HG02970 (cell line): ENCODE results near the gene GALNT17.

Experiments used
- ATAC-seq: cut with Tn5 transposase; IDR thresholded peaks from one replicate; pipeline ENCODE4 v1.9.1; 2021; ENCODE audit warnings: mild to moderate bottlenecking, moderate library complexity, moderate number of reproducible peaks; ENCODE audit not compliant: unreplicated experiment, low FRiP score

Gene GALNT17

DNA sequence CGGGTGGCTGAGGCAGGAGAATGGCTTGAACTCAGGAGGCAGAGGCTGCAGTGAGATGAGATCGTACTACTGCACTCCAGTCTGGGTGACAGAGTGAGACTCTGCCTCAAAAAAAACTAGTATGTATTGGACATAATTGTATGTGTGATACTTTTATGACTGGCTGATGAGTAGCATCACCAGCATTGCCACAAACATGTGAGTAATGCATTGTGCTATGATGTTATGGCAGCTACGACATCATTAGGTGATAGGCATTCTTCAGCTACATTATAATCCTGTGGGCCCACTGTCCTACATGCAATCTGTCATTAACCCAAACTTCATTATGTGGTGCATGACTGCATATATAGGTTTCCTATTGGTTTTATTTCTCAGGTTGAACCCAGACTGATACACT, 352.4 kb downstream of the GALNT17 start:
- no peak for ATAC-seq

DNA sequence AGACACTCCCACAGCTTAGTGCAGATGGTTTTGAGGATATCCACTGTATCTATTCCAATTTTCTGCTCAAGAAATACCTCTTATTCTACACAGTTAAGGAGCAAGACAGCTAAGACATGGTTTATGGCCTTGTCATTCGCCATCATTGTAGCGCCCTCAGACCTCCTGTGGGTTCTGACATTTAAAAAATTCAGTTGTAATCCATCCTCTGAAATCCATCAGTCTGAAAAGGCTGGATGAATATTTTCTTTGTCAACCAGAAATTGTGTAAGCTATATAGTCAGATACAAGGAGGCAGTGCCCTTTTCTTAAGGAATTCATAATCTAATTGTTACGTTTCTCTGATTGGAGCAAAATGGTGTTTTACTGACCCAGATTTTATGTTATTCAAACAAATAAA, 353.6 kb downstream of the GALNT17 start:
- no peak for ATAC-seq

DNA sequence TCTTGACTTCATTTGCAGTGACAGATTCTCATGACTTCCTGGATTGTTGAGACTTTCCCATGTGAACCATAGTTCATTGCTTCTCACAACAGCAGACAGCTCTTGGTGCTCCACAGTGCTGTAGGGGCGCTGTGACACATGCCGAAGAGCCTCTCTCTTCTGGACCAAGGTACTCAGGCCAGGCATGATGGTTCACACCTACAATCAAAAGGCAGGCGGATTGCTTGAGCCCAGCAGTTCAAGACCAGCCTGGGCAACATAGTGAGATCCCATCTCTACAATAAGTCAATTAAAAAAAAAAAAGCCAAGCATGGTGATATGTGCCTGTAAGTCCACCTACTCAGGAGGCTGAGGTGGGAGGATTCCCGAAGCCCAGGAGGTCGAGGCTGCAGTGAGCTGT, 354.5 kb downstream of the GALNT17 start:
- no peak for ATAC-seq

DNA sequence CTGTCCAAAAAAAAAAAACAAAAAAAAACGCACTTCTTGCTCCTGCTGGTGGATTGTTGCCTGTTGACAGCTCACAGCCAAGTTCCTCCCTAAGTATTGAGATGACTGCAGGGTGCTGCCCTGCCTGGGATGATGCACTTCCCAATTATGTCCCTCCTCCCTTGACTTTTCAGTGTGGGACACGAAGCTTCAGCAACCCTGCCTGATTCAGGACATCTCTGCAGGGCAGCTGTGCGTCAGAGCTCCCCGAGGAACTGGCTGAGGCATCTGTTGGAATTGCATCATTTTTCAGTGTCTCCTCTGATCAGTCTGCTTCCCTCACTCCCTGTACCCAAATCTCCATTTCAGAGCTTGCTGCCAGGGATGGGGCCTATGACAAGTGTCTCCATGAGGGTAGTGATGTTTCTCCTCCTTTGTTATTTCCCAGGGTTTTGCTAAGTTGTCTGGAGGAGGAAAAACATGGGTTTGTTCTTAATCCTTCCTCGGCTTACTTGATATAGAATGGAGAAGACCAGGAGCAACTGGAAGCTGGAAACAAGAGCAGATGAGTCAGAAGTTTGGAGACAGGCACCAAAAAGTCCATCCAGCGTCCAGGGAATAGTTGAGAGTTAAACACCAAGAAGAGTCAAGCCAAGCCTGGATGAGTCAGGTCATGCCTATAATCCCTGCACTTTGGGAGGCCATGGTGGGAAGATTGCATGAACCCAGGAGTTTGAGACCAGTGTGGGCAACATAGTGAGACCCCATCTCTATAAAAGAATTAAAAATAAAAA, 355.1 kb downstream of the GALNT17 start:
- ATAC-seq = no peak

DNA sequence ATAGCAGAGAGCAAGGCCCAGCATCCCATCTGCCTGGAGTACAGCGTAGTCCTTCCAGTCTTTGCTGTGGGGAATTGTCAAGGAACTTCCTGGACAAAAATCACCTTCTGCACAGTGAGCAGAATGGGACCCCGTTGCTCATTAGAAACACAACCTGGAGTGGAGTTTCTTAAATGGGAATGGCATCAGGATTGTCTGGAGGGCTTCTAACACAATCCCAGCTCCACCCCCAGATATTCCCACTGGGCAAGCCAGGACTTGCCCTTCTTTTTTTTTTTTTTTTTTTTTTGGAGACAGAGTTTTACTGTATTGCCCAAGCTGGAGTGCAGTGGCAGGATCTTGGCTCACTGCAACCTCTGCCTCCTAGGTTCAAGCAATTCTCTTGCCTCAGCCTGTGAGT, 356.4 kb downstream of the GALNT17 start:
- ATAC-seq = no peak

DNA sequence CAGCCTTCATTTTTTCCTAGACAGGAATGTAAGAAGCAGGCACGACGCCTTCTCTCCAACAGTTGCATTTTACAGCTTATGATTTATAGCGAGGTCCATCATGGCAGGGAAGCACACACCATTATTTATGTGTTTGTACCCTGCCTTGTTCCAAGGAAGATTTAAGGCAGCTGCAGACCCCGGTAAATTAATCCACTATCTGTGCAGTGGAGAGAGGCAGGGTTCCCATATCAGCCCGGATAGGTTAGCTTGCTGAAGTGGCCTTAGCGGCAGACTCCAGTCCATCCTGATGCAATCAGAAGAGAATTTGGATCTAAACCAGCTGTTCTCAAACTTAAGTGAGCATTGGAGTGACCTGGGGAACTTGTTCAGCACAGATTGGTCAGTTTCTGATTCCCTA, 359.4 kb downstream of the GALNT17 start:
- ATAC-seq = no peak

DNA sequence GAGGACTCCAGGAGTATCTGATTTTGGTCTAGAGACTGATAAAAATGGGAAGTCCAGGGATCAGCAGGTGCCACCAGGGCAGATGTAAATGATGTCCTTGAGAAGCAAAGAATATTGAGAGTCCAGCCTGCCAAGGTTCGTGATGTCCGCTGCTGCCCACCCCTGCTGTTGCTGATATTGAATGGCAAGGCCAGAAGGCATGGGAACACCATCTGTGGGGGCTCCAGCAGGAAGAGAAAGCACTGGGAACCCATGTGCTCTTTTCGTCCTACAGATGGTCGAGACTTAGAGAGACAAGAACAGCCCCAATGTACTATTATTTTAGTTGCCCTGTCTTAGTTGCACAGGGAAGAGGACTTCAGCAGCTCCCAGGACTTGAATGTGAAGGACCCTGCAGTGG, 363.9 kb downstream of the GALNT17 start:
- ATAC-seq = no peak

DNA sequence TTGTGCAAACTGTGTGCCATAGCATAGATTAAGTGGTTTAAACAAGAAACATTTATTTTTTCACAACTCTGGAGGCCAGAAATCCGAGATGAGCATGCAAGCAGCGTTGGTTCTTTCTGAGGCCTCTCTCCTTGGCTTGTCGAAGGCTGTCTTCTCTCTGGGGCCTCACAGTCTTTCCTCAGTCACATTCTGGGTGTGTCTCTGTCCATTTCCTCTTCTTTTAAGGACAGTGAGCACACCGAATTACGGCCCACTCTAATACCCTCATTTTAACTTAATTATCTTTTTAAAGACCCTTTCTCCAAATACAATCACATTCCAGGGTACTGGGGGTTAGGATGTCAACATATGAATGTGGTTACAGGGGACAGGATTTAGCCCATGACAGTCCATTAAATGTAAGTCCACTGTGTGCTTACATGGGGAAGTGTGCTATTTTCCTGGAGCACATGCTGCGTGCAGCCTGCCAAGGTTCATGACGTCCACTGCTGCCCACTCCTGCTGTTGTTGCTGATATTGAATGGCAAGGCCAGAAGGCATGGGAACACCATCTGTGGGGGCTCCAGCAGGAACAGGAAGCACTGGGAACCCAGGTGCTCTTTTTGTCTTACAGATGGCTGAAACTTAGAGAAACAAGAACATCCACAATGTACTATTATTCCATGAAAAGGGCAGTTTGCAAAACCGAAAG, 365.5 kb downstream of the GALNT17 start:
- no peak for ATAC-seq

DNA sequence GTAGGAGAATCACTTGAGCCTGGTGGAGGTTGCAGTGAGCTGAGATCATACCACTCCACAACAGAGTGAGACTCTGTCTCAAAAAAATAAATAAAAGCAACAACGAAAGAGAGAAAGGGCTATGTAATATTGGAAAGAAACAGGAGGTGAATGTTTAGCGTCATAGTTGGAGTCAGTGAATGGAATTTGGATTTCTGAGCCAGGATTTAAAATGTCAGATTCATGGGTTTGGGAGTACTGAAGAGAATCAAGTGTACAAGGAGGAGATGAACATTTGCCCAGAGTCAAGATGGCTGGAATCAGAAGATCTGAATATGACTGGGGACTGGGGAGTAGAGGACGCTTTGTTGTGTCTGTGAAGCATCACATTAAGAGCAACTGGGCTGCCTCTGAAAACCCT, 366.4 kb downstream of the GALNT17 start:
- no peak for ATAC-seq

DNA sequence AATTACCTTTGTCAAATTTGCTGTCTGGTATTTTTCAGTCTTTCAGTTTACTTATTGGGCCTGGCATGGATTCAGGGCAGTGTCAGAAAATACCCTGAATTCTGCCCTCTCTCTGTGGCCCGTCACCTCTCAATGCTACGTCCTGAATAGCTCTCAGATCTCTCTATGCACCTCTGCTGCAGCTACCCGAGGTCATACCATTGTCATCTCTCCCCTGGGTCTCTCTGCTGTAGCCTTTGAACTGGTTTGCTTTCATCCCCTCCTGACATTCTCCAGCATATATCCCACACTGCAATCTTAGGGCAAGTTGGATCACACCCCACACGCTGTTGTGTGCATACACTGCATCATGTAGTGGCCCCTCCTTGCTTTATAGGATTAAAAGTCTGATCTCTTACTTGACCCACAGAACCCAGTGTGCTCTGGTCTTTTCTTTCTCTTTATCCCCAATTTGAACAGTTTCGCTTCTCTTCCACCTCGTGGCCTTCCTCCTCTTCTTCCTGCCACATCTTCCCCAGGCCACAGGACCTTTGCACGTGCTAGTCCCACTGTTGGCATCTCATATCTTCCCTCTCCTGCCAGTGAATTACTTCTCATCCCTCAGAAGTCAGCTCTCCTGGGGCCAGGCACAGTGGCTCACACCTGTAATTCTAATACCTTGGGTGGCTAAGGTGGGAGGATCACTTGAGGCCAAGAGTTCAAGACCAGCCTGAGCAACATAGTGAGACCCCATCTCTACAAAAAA, 372.9 kb downstream of the GALNT17 start:
- ATAC-seq = no peak

DNA sequence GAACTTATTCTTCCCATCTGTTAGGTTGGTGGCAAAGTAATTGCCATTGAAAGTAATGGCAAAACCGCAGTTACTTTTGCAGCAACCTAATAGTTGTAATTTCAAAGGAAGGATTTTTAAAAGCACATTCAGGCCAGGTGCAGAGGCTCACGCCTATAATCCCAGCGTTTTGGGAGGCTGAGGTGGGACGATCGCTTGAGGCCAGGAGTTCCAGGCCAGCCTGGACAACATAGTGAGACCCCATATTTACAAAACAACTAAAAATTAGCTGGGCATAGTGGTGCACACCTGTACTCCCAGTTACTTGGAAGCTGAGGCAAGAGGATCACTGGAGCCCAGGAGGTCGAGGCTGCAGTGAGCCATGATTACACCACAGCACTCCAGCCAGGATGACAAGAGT, 374.9 kb downstream of the GALNT17 start:
- no peak for ATAC-seq

DNA sequence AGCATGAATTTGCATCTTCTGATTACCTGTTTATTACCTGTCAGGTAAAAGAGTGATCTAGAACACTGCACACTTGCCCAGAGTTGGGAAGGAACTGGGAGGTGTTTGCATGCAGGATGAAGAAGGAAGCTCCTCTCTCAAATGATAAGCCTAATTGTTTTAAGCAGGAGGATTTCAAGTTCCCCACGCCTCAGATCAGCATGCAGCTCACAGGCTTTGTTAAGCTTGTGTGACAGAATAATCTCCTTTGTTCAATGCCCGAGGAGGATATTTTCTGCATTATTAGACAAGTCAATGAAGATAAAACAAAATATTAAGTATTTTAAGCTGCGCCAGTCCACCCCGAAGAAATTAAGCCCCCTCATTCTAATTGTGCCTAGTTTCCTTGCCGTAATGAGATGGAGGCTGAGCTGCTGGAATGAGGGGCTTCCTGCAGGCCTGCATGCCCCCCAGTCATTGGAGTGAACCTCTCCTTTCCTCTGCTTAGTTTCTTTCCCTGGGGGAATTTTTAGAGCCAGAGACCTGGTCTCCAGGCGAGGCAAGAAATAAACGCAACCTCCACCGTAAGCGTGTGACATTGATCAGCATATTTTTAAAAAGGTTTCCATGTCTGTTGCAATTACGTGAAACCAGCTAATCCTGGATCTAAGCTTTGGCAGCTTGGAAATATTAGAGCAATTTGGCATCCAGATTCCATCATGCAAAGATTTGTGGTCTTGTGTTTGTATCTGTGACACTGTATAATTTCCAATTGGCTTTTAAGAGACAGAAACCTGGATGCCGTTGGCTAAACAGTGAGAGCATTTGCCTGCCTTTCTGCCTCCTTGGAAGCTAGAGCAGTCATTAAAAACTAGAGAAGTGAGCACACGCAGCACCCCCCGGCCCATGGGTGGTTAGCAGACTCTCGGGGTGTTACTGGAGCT, 376.0 kb downstream of the GALNT17 start:
- ATAC-seq = no peak

DNA sequence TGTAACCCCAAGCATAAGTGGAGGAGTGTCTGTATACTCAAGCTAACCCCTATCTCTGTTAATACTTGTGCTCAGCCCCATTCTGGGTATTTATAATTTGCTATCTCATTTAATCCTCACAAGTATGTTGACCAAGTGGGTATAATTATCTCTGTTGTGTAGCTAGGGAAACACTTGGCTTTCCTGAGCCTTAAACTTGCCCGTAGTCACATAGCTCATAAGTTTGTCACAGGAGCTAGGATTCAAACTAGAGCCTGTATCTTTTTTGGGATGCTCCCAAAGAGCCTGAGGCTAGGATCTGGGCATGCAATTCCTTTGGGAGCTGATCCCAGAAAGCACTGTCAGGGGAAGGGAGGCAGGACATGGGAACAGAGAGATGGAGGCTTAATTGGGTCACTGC, 377.4 kb downstream of the GALNT17 start:
- ATAC-seq = no peak

DNA sequence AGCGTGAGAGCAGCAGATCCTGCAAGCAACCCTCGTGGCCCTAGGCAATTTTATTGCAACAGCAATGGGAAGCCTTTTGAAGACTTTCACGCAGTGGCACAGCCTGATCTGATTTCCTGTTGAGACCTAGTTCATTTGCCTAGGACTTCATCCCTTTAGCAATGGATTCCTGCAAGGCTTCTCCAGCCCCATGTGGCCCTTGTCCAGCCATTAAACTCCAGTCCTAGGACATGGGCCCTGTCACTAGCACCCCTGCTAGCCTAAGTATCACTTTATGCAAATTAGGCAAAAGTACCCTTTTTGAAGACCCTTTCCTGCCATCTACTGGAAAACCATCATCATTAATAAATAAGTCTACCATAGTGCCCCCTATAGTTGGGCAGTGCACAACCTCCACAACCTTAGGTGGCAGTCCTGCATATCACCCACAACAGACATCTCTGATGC, 379.4 kb downstream of the GALNT17 start:
- no peak for ATAC-seq

DNA sequence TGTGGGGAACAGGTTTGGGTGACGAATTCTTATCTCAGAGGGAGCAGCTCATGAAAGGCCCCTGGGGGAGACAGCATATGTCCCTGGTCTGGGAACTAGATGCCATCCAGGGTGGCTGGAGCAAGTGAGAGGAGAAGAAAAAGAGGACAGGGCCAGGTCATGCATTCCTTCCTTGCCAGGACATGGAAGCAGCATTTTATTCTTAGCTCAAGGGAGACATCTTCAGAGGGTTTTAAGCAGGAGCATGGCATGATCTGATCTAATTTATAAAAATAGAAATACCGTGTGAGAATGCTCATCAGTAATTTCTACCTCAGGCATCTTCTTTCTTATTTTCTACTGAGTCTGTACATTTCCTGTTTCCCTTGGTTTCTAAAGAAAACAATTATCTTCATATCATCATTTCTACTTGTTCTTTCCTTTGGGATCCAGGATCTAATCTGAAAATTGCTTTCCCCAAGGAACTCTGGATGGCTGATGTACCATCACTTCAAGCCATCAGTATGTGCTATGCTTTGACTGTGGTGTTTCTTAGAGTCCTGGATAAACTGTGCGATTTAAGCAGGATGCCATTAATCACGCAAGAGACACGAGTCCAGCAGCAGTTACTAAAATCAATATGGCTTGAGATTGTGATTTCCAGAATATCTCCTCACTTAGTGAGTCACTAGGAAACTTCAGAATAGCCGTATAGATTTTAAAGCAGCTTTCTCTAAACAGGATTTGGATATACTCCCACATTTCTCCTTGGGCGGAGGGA, 386.2 kb downstream of the GALNT17 start:
- no peak for ATAC-seq

DNA sequence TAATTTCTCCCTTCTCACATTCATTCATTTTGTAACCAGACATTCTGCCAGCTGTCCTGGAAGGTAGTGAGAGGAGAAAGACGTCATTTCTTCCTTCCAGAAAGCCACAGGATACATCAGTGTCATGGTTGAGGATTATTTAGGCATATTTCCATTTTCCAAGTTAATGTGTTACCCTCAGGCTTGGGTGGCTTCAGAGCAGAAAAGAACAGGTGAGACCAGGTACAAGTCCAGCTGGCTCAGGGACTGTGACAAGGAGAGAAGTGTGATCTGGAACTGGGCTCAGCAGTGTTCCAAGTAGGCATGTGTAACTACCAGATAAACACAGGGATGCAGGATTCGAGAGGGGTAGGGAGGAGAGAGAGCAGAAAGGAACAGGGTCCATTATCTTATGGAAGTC, 386.9 kb downstream of the GALNT17 start:
- ATAC-seq = no peak

DNA sequence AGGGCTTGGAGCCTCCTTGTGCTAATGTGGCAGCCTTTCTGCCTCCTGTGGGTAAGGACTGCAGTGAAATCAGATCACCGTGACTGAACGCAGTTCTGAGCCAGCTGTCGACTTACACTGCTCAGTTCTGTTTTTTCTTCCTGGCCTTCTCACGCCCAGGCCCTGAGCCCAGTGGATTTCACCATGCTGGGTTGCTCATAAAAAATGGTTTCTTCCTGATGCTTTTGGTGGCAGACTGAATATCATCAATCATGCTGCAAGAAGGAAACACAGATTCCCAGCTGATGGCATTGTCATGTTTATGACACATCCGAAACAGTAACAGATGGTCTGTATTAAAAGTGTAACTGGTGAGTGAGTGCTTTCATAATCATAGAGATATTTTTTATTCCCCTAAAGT, 389.6 kb downstream of the GALNT17 start:
- ATAC-seq = no peak

DNA sequence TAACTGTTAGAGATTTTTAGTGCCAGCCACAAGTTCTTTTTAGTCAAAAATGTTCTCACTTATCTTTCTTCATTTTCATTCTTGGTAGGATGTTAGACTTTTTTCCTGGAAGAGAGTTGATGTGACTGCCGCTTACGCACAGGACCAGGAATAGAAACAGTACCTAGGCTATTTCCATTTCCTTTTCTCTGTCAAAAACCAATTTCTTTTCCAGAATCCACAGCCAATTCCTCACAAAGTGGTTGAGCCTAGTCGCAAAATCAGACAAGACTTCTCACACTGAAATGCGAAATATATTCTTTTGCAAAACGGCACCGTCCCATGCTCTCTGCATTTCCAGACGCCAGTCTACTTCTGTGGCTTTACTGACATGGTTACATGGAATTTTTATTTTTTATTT, 394.2 kb downstream of the GALNT17 start:
- ATAC-seq = no peak

DNA sequence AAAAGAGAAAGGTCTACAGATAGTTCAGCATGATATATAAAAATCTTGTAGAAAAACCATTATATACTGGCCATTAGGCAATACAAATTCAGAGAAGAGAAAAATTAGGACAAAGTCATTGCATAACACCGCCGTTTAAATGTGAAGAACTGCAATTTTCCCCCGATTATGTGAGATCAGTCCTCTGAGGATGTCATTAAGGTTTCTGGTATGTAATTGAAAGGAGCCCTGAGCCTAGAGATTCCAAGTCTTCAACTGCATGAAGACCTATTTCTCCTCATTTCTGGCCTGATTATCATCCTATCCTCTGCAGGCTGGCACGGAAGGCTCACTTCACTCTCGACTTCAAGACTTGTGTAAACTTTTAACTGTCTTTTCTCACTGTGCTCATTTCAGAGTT, 395.3 kb downstream of the GALNT17 start:
- ATAC-seq = no peak

DNA sequence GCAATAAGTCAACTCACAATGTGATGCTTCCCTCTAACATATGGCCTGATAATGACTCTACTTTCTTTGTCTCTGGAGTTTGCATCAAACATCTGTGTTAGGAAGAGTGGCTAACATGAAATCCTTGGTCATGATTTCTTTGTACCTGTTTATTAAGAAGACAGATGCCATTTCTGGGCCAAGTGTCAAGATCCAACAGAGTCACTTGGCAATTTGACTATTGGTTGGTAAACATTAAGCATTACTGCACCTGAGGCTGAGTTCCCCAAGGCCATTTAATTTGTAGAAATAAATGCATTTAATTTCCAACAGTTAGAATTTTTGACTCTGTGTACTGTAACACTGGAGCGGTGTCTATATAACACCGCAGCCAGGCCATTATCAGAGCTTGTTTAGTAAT, 403.7 kb downstream of the GALNT17 start:
- no peak for ATAC-seq
